RWPE2 (cell line): ENCODE measurements around the gene GRB10.

ENCODE experiments used
- ATAC-seq: fragments of 200-7000 bp; cut with Tn5 transposase; 3 replicates; pipeline ENCODE4 v1.9.1; 2021; ENCODE audit warnings: low read depth
- DNase-seq: peaks from one replicate; pipeline ENCODE4 v3.0.0-alpha.2; 2020; ENCODE audit warnings: low spot score
- H3K27ac ChIP-seq: fragments of 450-650 bp; 2 replicates; pipeline ENCODE4 v1.5.1; 2017; ENCODE audit warnings: mild to moderate bottlenecking; ENCODE audit not compliant: poor library complexity, severe bottlenecking
- H3K27me3 ChIP-seq: fragments of 250-450 bp; sonication (Bioruptor Pico); 2 replicates; pipeline ENCODE4 v1.5.1; 2021; ENCODE audit warnings: mild to moderate bottlenecking, moderate library complexity; ENCODE audit not compliant: insufficient read depth, poor library complexity, severe bottlenecking
- H3K36me3 ChIP-seq: fragments of 250-450 bp; sonication (Bioruptor Pico); 2 replicates; pipeline ENCODE4 v1.5.1; 2020; ENCODE audit warnings: low read depth, mild to moderate bottlenecking, moderate library complexity
- H3K4me1 ChIP-seq: fragments of 250-450 bp; sonication (Bioruptor Pico); 2 replicates; pipeline ENCODE4 v1.5.1; 2021; ENCODE audit warnings: mild to moderate bottlenecking, moderate library complexity; ENCODE audit not compliant: insufficient read depth, poor library complexity, severe bottlenecking
- H3K4me3 ChIP-seq: fragments of 250-450 bp; sonication (Bioruptor Pico); 2 replicates; pipeline ENCODE4 v1.5.1; 2021; ENCODE audit warnings: mild to moderate bottlenecking, moderate library complexity; ENCODE audit not compliant: severe bottlenecking
- H3K9me3 ChIP-seq: fragments of 250-450 bp; sonication (Bioruptor Pico); 2 replicates; pipeline ENCODE4 v1.5.1; 2021; ENCODE audit warnings: mild to moderate bottlenecking, moderate library complexity; ENCODE audit not compliant: severe bottlenecking
- CTCF ChIP-seq: fragments of 450-650 bp; IDR thresholded peaks from one replicate; pipeline ENCODE4 v1.5.1; 2017; ENCODE audit warnings: mild to moderate bottlenecking, moderate library complexity; ENCODE audit not compliant: poor library complexity, severe bottlenecking

The GRB10 gene

GRCh38 chr7:50644114-50644513 lies 138.6 kb downstream of the GRB10 start:
- Histone ChIP-seq H3K4me1 (no peaks in the 10 kb centered on the region), H3K36me3 (no peaks in the 10 kb centered on the region), H3K4me3 (no peak overlapping the region), H3K27ac (no peak overlapping the region), H3K9me3 (no peaks in the 10 kb centered on the region), H3K27me3 (no peaks in the 10 kb centered on the region)
- DNase-seq (no peak), ATAC-seq (no peak)
- no peak for TF ChIP-seq CTCF

DNA sequence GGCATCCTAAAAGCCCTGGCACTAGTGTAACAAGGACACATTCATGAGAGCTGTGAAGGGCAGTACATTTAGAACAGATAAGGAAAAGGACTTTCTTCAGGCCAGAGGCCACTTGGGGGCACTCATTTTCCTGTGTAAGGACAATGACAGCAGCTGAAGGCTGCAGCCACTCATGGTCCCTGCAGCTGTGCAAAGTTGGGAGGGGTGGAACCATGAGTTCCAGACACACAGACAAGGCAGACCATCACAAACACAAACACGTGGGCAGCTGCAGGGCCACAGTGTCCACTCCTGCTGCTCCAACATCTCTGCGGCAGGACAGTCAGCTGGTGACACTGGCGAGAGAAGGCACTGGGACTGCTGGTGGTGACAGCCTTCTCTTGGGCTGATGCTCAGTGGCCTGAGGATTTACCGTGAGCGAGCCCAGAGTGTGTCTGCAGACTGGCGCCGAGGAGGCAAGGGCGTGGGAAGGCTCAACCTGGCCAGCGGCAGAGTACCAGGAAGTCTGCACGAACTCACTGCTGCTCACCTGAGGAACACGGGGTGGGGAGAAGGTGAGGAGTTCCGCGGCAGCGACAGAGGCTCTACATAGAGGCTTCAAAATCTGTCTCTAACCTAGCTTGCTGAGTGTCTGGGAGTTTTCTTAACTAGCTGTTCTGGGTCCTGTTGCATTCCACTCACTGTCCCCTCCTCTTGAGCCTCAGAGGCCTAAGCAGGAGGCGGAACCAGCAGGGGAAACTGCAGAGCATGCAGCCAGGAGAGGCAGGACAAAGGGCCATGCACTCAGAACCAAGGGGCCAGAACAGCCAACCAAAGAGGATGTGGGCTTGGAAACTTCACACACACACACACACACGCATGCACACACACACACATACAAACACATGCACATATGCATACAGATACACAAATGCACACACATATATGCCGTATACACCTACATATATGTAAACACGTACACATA lies 141.0 kb downstream of the GRB10 start:
- ATAC-seq, result no peak
- no peaks in the 10 kb centered on the region for H3K27me3 ChIP-seq
- H3K4me1 ChIP-seq, result no peaks in the 10 kb centered on the region
- H3K27ac ChIP-seq, result no peak overlapping the region
- DNase-seq, result no peak
- H3K36me3 ChIP-seq, result no peaks in the 10 kb centered on the region
- no peaks in the 10 kb centered on the region for H3K9me3 ChIP-seq
- no peak overlapping the region for H3K4me3 ChIP-seq
- no peak for TF ChIP-seq CTCF

- DNase-seq (no peak), ATAC-seq (no peak)
- Histone ChIP-seq H3K27me3 (no peaks in the 10 kb centered on the region), H3K4me3 (no peak overlapping the region), H3K4me1 (no peaks in the 10 kb centered on the region), H3K36me3 (no peaks in the 10 kb centered on the region), H3K27ac (no peak overlapping the region), H3K9me3 (no peaks in the 10 kb centered on the region)
- no peak for TF ChIP-seq CTCF
Observed at GRCh38 chr7:50640779-50641178, 141.9 kb downstream of the GRB10 start.

DNA sequence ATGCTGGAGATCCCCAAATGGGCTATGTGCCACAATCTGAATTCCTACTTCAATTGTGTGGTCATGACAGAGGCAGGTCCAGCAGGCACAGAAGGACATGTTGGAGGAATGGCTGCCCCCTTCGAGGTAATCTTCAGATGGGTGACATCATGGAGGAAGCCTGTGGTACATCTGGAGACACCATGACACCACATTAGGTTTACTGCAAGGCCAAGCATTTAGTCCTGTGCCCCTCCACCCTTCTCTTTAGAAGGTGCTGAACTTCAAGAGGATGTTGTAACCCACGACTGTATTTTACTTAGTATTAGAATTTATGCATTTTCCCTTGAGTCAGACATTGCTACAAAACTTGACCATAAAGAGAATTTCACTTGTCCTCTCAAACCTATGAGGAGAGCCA lies 142.4 kb downstream of the GRB10 start:
- ATAC-seq (no peak), DNase-seq (no peak)
- H3K4me3 ChIP-seq, result no peak overlapping the region
- no peaks in the 10 kb centered on the region for H3K27me3 ChIP-seq
- TF ChIP-seq CTCF, result no peak
- H3K36me3 ChIP-seq, result no peaks in the 10 kb centered on the region
- H3K27ac ChIP-seq, result no peak overlapping the region
- H3K9me3 ChIP-seq, result no peaks in the 10 kb centered on the region
- H3K4me1 ChIP-seq, result no peaks in the 10 kb centered on the region
